Activated CD4-positive, alpha-beta T cell treated with anti-CD3 and anti-CD28 coated beads, Interleukin-2, amount 50 U/mL, for 24 hours (primary cell): Measurements from ENCODE around the gene ACTRT3.
"Not testable (repeated sequence)": the region's sequence is repeated elsewhere in the genome, so short reads cannot be mapped to it uniquely, and the experiment has no call there.

Experiments used
- DNase-seq, 2 donors: peaks; one replicate each; pipeline ENCODE4 v3.0.0-alpha.2; 2020; ENCODE audit warnings: low read depth in 1 of 2, low spot score in 1 of 2

Gene ACTRT3

DNA sequence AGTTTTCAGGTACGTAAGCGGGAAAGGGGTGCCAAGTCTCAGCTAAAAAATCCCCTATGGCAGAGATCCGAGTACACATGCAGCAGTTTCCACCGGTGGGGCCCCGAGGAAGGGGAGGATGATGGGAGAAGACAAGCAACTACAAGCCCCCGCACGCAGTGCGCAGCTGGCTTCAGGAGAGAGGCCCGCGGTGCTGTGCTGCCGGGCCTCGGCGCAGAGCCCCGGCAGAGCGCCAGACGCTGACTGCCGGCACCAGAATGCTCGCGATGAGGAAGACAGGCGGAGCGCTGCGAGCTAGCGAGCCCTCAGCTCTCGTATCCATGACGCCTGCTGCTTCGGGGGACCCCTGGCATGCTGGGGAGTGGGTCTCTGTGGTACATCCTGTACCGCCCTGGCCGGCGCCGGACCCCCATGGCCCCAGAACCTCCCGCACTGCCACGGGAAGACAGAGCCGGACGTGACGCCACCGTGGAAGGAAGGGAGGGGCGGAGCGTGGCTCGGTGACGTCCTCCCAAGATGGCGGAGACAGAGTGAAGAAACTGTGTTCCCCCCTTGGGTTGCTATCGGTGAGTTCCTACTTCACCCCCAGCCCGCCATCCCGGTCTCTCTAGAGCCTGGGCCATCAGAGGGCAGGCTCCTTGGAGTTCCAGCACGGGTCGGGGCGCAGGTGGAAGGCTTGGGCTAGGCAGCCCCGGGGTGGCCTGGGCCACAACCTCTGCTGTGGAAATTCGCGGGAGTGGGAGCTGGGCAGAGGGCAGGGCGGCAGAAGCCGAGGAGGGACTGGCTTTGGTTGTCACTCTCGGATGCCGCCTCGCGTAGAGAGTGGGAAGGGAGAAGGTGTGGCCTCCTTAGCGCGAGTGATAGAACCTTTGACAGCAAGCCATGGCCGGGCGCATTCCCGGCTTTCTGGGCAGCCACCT is 3.8 kb upstream of the ACTRT3 start, which contains the start of gene MYNN:
MYNN (plus strand) TSS at position 500 of the 920 bp plus-strand sequence. CDS start 900 bp downstream, outside the sequence.
- DNase-seq, result peak; percentile 83 to 89

DNA sequence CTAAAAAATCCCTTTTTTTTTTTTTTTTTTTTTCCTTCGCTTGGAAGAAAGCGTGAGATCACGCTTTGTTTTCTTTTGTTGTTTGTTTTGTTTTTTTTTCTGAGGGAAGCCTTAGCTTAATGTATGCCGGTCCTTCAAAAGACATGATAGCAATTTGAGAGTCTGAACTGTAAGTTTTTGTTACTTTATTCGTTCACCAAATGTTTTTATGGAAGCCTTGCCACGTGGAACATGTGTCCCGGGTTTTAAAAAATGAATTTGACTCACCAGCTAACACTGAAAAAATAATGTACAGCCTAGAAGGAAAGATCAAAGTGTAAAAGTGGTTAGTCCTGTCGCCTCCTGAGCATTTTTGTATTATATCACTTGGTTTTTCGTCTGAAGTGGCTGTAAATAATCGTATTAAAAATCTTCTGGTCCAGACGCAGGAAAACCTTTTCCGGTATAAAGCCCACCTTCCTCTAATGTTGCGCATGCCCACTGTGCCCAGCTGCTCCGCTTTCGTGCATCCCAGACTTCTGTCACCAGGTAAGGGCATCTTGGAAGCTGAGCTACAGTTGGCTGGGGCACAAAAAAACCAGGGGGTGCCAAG is 3.0 kb upstream of the ACTRT3 start:
- DNase-seq, result peak in 1 of 2 donors; percentile 68

DNA sequence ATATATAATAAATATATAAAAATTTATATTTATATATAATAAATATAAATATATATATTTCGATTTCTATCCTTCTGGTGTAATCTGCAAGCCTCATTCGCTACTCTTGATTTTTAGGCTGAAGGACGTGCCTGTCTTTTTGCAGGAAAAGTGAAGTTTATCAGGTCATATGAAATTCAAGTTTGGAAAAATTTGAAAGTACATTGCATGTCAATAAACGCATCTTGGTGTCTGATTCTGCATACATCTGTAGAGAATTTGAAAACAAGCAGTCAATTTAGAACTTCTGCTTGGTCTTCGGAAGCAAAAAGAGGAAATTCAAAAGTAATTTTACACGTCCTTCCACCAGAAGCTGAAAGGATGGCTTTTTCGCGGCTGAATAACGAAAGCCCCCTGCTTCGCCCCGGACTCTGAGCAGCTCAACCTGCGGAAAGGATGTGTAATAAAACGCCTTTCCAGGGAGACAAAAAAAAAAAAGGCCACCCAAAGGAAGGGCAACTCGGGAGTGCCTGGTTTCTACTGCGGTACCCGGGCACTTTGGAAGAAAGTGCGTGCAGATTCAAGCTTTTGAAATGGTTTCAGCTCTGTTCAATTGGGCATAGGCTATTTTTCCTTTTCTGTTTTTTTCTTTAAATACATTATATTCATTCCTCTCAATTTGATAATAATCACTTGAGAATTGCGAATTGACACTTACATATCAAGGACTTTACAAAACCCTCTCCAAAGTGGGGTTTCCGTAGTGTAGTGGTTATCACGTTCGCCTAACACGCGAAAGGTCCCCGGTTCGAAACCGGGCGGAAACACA is 2.3 kb upstream of the ACTRT3 start:
- DNase-seq, result peak; percentile 36 to 76

DNA sequence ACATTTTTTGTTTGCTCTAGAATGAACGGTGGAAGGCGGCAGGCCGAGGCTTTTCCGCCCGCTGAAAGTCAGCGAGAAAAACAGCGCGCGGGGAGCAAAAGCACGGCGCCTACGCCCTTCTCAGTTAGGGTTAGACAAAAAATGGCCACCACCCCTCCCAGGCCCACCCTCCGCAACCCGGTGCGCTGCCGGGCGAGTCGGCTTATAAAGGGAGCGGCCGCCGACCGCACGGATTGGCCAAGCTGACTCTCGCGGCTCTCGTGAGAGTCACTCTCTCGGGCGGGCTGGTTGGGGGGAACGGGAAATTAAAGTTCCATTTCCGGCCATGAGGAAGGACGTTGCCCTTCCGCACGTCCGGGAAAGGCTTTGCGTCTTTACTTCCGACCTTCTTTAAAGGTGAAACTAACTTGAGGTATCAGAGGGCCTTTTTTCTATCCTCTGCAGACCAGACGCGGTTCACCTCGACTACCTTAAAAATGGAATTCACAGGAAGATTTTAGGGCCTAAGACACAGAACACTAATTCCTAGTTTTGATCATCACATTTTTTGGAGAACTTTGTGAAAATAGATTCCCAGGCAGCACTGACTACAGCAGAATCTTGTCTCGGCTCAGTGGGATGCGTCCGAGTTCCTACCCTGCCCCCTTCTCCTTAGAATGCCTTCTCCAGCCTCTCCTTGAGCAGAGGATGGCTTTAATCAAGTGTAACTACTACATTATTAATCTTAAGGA is 4.3 kb downstream of the ACTRT3 start, which contains the start of gene TERC:
TERC (minus strand) TSS at position 179 of the 731 bp plus-strand sequence.
- DNase-seq, result peak; percentile 78 to 92

DNA sequence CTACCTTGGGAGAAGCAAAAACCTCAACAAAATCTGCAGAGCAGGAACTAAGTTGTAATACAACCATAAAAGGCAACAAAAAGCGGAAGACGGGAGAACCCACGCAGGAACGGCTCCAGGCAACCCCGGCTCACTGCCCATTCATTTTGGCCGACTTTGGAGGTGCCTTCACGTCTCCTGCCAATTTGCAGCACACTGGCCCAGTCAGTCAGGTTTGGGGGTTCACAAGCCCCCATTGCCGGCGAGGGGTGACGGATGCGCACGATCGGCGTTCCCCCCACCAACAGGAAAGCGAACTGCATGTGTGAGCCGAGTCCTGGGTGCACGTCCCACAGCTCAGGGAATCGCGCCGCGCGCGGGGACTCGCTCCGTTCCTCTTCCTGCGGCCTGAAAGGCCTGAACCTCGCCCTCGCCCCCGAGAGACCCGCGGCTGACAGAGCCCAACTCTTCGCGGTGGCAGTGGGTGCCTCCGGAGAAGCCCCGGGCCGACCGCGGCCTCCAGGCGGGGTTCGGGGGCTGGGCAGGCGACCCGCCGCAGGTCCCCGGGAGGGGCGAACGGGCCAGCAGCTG is 5.0 kb downstream of the ACTRT3 start:
- DNase-seq, result peak; percentile 47 to 55

DNA sequence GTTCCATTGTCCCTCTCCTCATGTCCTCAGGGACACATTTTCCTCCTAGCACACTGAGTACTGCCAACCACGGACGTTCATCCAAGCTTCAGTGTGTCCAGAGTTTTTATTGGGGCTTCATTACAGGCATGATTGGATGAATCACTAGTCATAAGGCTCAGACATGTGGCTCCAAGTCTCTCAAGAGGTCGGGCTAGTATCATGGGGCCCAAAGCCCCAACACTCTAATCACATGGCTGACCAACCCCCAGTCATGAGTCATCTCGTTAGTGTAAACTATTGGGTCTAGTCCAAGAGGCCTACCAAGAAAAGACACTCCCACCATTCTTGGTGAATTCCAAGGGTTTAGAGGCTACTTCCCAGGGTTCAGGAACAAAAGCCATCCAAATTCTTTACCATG is 8.9 kb downstream of the ACTRT3 start:
- DNase-seq, result no peak

DNA sequence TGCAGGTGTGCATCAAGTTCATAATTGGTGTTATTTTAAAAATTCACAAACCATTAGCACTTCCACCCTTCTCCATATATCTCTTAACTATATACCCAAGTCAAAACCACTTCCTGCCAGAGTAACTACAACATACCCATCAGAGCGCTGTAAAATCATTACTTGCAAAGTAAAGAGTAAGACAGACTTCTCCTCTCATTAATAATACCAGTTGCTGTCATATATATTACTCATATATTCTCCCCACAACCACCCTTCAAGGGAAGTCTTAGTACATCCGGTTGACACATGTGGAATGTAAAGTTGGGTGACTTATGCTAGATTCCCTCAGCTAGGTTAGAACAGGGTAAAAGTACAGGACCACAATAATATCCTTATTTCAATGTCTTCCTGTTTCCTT is 10.1 kb downstream of the ACTRT3 start:
- peak in 1 of 2 donors; percentile 33 for DNase-seq

DNA sequence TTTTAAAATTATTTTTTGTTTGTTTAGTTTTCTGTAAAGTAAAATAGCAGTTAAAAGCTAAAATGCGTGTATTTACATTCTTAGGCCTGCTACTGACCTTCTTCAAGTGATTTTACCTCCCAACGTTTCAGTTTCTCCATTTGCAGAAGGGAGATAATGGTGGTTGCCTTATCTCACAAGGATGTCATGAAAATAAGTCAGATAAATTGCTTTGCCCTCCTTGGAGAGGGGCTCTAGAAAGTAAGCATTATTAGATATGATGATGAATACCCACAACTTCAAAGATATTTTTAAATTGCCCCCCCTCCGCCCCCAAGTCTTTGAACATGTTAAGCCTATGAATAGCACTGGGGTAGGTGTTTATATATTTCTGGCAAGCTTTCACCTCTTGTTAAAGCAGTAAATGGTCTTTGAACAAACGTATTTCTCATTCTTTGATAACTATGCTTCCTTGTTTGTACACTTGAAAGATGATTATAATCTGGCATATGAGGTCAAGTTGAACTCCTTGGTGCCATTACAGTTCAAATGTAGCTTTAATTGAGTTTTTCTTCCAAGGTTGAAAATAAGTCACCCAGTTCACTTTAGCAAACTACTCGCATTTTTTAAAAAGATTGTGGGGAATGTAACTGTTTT is 10.9 kb downstream of the ACTRT3 start:
- DNase-seq, result no peak

DNA sequence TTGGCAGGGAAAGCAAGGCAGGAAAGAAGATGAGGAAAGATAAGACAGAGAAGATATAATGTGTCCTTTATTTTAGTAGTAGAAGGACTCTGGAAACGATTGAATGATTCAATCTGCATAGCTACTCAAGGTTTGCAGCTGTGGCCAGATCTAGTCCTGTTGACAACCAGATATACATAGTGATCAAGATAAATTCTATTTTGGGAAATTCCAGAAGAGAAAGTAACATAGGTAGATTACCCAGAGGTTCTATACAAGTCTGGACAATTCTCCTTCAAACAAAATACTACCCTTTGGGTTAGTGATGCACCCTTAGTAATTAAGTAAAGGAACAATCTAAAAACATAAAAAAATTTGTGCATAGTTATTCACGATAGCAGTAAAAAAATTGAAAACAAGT is 13.9 kb downstream of the ACTRT3 start:
- no peak for DNase-seq

DNA sequence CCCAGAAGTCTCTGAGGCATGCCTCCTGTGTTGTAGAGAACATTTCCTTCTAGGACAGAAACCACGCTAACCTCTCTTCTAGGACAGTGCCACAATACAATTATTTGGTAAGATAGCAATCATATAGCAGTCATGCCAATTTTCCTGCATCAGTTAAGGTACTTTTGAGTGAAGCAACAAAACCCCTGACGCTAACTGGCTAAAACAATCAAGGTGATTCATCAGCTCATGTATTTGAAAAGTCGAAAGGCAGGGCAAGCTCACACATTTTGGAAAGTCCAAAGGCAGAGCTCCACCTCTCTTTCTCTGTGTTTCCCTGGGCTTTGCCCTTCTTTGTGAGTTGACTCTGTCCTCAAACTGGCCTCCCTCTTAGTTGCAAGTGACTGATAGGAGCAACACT is 14.7 kb downstream of the ACTRT3 start:
- DNase-seq, result no peak

DNA sequence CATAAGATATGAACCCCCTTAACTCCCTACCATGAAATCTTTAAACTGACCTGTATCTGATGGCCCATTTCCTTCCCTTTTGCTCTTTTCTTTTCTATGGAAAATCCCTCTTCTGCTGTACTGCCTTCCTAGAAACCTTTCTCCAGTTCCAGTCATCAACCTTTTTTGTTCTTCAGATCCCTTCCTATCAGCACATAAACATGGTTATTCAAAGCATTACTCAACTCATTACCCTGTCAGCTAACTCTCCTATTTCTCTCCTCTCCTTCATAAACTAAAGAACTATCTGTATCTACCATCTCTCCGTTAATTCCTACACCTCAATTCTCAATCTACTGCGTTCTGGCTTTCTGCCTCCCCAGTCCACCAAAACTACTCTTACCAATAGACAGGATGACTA is 17.5 kb downstream of the ACTRT3 start:
- DNase-seq, result no peak

DNA sequence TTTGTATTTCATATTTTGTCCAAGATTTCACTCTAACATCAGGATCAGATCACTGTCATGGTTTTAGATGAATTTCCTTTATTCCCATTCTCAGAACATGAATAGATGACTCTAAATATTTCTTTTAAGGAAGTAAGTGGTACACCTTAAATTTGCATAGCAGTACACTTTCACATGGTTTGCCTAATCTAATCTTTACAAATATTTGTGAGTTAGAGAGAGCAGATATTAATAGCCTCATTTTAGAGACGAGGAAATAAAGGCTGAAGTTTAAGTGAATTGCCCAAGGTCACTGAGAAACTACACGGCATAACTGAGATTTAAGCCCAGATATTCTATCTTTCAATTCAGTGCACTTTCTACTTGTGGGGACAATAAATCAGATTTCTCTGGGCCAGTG is 18.7 kb downstream of the ACTRT3 start:
- no peak for DNase-seq

DNA sequence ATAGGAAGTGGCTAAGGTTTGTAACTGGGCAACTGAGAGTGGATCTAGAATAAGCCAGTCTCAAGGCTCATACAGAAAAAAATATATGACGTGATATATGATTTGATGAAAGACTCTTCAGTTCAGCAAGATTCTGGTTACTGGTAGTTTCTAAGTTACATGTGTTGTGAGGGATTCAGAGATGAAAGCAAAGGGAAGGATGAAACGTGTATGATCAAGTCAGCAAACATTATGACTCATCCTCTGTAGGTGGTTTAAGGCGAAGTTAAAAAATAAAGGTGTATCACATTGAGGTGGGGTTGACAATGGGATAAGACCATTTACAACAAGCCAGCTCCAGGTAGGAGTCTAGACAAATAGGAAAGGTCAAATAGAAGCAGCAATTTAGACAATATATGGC is 20.7 kb downstream of the ACTRT3 start:
- DNase-seq, result no peak

DNA sequence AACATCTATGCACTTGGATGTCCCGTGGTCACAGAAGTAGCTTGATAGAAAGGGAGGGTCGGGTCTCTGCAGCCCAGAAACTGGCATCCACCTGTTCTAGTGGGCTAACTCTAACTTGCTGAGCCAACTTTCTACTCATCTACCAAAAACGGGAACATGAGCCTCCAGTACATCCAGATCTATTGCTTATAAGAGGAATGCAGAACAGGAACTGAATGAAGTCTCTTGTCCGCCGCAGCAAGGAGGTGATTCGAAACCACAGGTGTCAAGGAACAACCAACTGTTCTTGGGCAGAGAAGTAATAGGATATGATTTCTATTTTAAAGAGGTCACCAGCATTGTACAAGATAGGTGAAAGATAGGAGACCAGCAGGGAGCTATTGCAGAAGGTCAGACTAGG is 22.4 kb downstream of the ACTRT3 start:
- DNase-seq, result no peak

DNA sequence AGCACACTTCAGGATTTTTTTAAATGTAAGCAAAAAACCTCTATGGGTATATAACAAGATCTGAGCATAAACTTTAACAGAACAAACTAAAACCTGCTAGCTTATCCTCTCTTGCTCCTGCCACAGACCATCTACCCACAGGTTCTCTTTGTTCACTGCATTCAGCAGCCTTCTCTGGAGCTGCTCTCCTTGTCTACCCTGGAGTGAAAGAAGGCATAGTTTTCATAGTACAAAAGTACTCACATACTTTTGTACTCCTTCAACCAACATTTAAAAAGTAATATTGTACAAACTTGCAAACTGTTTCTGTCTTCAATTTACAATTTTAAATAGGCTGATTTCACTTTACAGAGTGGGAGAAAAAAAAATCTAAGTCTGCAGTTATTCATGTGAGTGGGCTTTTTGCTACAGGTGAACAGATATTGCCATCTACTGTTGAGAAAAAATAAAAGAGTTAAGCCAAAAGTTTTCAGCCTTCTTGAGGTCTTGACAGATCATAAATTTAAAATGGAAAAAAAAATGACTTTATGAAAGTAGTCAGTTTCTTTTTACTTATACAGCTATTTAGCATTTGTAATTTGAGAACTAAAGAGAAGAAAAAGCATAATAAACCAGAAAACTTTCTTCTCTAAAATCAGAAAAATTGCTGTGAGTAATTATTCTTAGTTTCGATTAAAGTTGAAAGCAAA is 24.9 kb downstream of the ACTRT3 start:
- DNase-seq, result no peak

DNA sequence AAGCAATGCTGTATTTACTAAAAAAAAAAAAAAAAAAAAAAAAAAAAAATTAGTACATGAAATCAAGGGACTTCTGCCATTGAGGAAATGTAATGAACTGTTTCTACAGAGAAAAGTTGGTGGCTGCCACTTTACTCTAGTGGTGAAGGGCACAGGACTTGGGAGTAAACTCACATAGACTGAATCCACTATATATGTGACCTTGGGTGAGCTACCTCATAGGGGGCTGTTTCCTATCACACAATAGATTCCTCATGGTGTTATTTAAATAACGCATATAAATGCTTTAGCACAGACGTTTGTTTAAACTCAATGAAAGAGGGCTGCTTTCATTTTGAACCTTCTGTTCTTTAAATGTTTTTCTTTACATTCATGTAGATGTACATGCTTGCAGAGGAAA is 30.3 kb downstream of the ACTRT3 start:
- DNase-seq, result no peak

DNA sequence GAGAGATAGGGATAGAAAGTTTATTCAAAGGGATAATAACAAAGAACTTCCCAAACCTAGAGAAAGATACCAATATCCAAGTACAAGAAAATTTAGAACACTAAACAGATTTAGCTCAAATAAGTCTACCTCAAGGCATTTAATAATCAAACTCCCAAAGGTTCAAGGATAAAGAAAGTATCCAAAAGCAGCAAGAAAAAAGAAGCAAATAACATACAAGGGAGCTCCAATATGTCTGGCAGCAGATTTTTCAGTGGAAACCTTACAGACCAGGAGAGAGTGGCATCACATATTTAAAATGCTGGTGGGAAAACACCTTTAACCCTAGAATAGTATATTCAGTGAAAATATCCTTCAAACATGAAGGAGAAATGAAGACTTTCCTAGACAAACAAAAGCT is 37.5 kb downstream of the ACTRT3 start:
- DNase-seq, result not testable (repeated sequence)

DNA sequence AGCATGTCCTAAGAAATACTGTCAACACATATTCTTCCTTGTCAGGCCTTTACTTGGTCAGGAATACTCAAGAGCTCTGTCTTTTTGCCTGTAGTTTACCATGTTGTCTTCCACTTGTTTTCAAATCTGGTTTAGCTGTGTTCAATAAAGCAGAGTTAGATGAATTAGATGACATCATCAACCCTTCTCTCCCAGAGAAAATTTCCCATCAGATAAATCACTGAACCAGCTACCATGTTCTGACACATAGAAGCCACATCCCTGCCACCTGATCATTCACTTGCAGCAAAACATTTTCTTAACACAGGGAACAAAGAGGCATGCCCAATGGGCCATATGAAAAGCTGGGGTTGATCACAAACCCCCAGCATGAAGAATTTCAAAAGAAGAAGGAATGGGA is 46.6 kb downstream of the ACTRT3 start:
- DNase-seq, result no peak

DNA sequence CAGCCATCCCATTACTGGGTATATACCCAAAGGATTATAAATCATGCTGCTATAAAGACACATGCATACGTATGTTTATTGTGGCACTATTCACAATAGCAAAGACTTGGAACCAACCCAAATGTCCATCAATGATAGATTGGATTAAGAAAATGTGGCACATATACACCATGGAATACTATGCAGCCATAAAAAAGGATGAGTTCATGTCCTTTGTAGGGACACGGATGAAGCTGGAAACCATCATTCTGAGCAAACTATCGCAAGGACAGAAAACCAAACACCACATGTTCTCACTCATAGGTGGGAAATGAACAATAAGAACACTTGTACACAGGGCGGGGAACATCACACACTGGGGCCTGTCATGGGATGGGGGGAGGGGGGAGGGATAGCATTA is 50.9 kb downstream of the ACTRT3 start:
- not testable (repeated sequence) for DNase-seq
